B cell (primary cell): ENCODE measurements around the gene SPAG7. TPM values are rescaled to one million over a fixed set of nuclear protein-coding genes. Genes with fewer than 3 reads are reported as not detected.

Experiments
- ATAC-seq: fragments of 200-7000 bp; cut with Tn5 transposase; one replicate; pipeline ENCODE4 v1.10.0; 2021; ENCODE audit warnings: low read depth, mild to moderate bottlenecking, moderate number of reproducible peaks, moderate library complexity
- CTCF ChIA-PET: fragments of 350-600 bp; sonication (Branson Sonifier 250); formaldehyde crosslinking; loops from one replicate; lab custom pipeline; 2021; ENCODE audit warnings: antibody characterized with exemption, inconsistent platforms; lab: Charles Lee
- POLR2A ChIA-PET: fragments of 350-600 bp; sonication (Branson Sonifier 250); formaldehyde crosslinking; loops from one replicate; lab custom pipeline; 2021; ENCODE audit warnings: antibody characterized with exemption; lab: Charles Lee
- DNase-seq: peaks from one replicate; pipeline ENCODE4 v3.0.0; 2013
- H2AFZ ChIP-seq: 2 replicates; pipeline ENCODE4 v1.6.1; 2012; ENCODE audit warnings: mild to moderate bottlenecking, low read depth, low read length; ENCODE audit not compliant: insufficient read depth, poor library complexity, severe bottlenecking
- H3K27ac ChIP-seq, 2 donors: 1 replicate in 1 of 2; 2 replicates in 1 of 2; pipeline ENCODE4 v1.5.1; 2012 to 2013; ENCODE audit warnings: low read length in 2 of 2, mild to moderate bottlenecking in 2 of 2, moderate library complexity in 1 of 2
- H3K27me3 ChIP-seq, 4 experiments: fragments of 200-600 bp in 1 of 4; sonication (generic) in 1 of 4; replicated peaks in 1 of 4; 1 replicate in 2 of 4; 2 replicates in 2 of 4; pipeline versions ENCODE4 v1.6.1 to v1.7.0; 2013 to 2016; ENCODE audit warnings: low read length in 3 of 4, mild to moderate bottlenecking in 2 of 4, mixed read lengths in 1 of 4, moderate library complexity in 1 of 4; ENCODE audit not compliant: insufficient read depth in 4 of 4, control insufficient read depth in 3 of 4; ENCODE audit errors: control extremely low read depth in 1 of 4
- H3K36me3 ChIP-seq, 2 experiments: replicated peaks in 1 of 2; 1 replicate in 1 of 2; 2 replicates in 1 of 2; pipeline versions ENCODE4 v1.6.1 to v1.7.1; 2013; ENCODE audit warnings: low read length in 1 of 2; ENCODE audit not compliant: insufficient read depth in 2 of 2, control insufficient read depth in 1 of 2; ENCODE audit errors: control extremely low read depth in 1 of 2, extremely low read depth in 1 of 2
- H3K4me1 ChIP-seq, 2 donors: fragments of 200-600 bp in 1 of 2; sonication (generic) in 1 of 2; 1 replicate in 1 of 2; 2 replicates in 1 of 2; pipeline versions ENCODE4 v1.5.1 to v1.6.1; 2013 to 2017; ENCODE audit warnings: low read length in 2 of 2; ENCODE audit not compliant: control insufficient read depth in 2 of 2, insufficient read depth in 2 of 2
- H3K4me2 ChIP-seq: replicated peaks from 2 replicates; pipeline ENCODE3; 2012; ENCODE audit warnings: mild to moderate bottlenecking, low read depth, low read length; ENCODE audit not compliant: poor library complexity, severe bottlenecking
- H3K4me3 ChIP-seq, 5 experiments: fragments of 200-600 bp in 1 of 5; sonication (generic) in 1 of 5; 1 replicate in 3 of 5; 2 replicates in 2 of 5; pipeline versions ENCODE4 v1.5.1 to v1.7.0; 2011 to 2016; ENCODE audit warnings: low read length in 4 of 5, mild to moderate bottlenecking in 4 of 5, low read depth in 2 of 5, control low read depth in 1 of 5, moderate library complexity in 1 of 5; ENCODE audit not compliant: insufficient read depth in 1 of 5; ENCODE audit errors: control extremely low read depth in 1 of 5, extremely low read depth in 1 of 5
- H3K79me2 ChIP-seq: fragments of 200-600 bp; sonication (generic); one replicate; pipeline ENCODE4 v1.6.0; 2016; ENCODE audit warnings: low read length; ENCODE audit not compliant: control insufficient read depth, insufficient read depth
- H3K9ac ChIP-seq: fragments of 200-600 bp; sonication (generic); 2 replicates; pipeline ENCODE4 v1.6.1; 2017; ENCODE audit warnings: mild to moderate bottlenecking, low read length, moderate library complexity
- H3K9me3 ChIP-seq, 3 donors: one replicate each; pipeline versions ENCODE4 v1.6.1 to v1.7.1; 2013; ENCODE audit warnings: low read length in 2 of 3; ENCODE audit not compliant: control insufficient read depth in 2 of 3, insufficient read depth in 1 of 3; ENCODE audit errors: control extremely low read depth in 1 of 3
- H4K20me1 ChIP-seq: 2 replicates; pipeline ENCODE4 v1.6.0; 2012; ENCODE audit warnings: mild to moderate bottlenecking, low read length; ENCODE audit not compliant: insufficient read depth, control insufficient read depth, poor library complexity, severe bottlenecking
- H3K27ac Mint-ChIP-seq: one replicate; pipeline ENCODE4 v1.8.0; 2021; ENCODE audit warnings: mixed read lengths
- H3K27me3 Mint-ChIP-seq: one replicate; pipeline ENCODE4 v1.8.0; 2021; ENCODE audit warnings: mixed read lengths
- H3K4me1 Mint-ChIP-seq: one replicate; pipeline ENCODE4 v1.8.0; 2021; ENCODE audit warnings: mixed read lengths
- H3K4me3 Mint-ChIP-seq: one replicate; pipeline ENCODE4 v1.8.0; 2021; ENCODE audit warnings: mixed read lengths
- H3K9me3 Mint-ChIP-seq: one replicate; pipeline ENCODE4 v1.8.0; 2022; ENCODE audit warnings: mixed read lengths; ENCODE audit not compliant: insufficient read depth
- CTCF ChIP-seq: fragments of 200-600 bp; IDR thresholded peaks from one replicate; pipeline ENCODE4 v1.8.0; 2022; ENCODE audit warnings: antibody characterized with exemption, mild to moderate bottlenecking
- EZH2 ChIP-seq: IDR thresholded peaks from 2 replicates; pipeline ENCODE4 v1.6.1; 2012; ENCODE audit warnings: borderline replicate concordance, low read depth, mild to moderate bottlenecking, moderate library complexity, low read length; ENCODE audit not compliant: insufficient read depth, poor library complexity, severe bottlenecking
- WGBS: methylation state at CpG from one replicate; pipeline ENCODE4 v1.1.5; 2013; ENCODE audit warnings: missing lambda C conversion rate; ENCODE audit not compliant: insufficient coverage; 5-methylcytosine and 5-hydroxymethylcytosine counted together
- intact Hi-C: fragments of 100-400 bp; cut with micrococcal nuclease; formaldehyde crosslinking; loops from one replicate; pipeline ENCODE4 v1.10.0; 2022
- polyA plus RNA-seq: library from polyadenylated mRNA; depleted of rRNA; stranded (reverse); fragments of >200 nt; gene quantifications from 2 replicates; pipeline ENCODE4 v1.2.3, GENCODE V29; 2012
- total RNA-seq, 2 donors: library from RNA; stranded (reverse); fragments of 120-200 nt in 1 of 2; gene quantifications; 1 replicate in 1 of 2; 2 replicates in 1 of 2; pipeline versions ENCODE4 v1.2.3 to v1.2.4, GENCODE V29; 2013 to 2022

The SPAG7 gene
- total and polyA plus RNA-seq, 2 donors (not counting 1 experiment from before 2014, with no cell fraction given), result 43.4 to 52.5 TPM

GRCh38 chr17:4945176-4945943 is 22.3 kb downstream of the SPAG7 start:
- Histone ChIP-seq H3K9me3 (no peaks in the 10 kb centered on the region), H3K79me2 (peaks cover 72% of the 10 kb centered on the region), H3K4me1 (peaks cover 63 to 70% of the 10 kb centered on the region in 2 donors), H3K36me3 (peaks cover 0 to 44% of the 10 kb centered on the region in 2 experiments), H3K27me3 (no peaks in the 10 kb centered on the region), H3K9ac (peak overlapping the region; percentile 38), H4K20me1 (peaks cover 43% of the 10 kb centered on the region), H3K4me3 (peak overlapping the region in 3 of 5 experiments; percentile 12 to 27 (median 25)), H3K27ac (peak overlapping the region; percentile 32 to 93), H2AFZ (no peak overlapping the region), H3K4me2 (peak overlapping the region; percentile 98)
- DNase-seq (peak; percentile 55), ATAC-seq (peak; percentile 12)
- intact Hi-C loops, result loop anchor here (5.0 to 10.0 kb wide), 5 partner anchors 72 to 983 kb away; partner anchors contain the start of genes ATP2A3, MED11 and ZNF594
- Mint-ChIP-seq H3K4me1 (peaks cover 65% of the 10 kb centered on the region), H3K4me3 (peak overlapping the region; percentile 86), H3K27ac (peak overlapping the region; percentile 89), H3K27me3 (no peaks in the 10 kb centered on the region), H3K9me3 (no peaks in the 10 kb centered on the region)
- 40% methylated on average over 4 of the region's 7 CpGs for WGBS
- POLR2A ChIA-PET, result interaction anchor here (1.0 to 2.7 kb wide), 2 partner anchors 22 to 36 kb away, joined by 3 to 9 read pairs; partner anchors contain the start of gene SPAG7
- CTCF ChIA-PET, result interaction anchor here (1.2 to 1.3 kb wide), 2 partner anchors 22 to 36 kb away, joined by 3 read pairs; partner anchors contain the start of gene SPAG7
- TF ChIP-seq EZH2 (no peak), CTCF (no peak)
